Rectal smooth muscle tissue (tissue), 1 donor: ENCODE measurements around the gene IRS1.
A peak's percentile ranks its signal among the peaks of the same experiment; 100 is the strongest.

ENCODE experiments used
- H3K27ac ChIP-seq: one replicate; pipeline ENCODE4 v1.7.0; 2013; ENCODE audit warnings: low read depth, low read length, inconsistent platforms
- H3K27me3 ChIP-seq: one replicate; pipeline ENCODE4 v1.7.0; 2013; ENCODE audit warnings: low read length; ENCODE audit not compliant: control insufficient read depth, insufficient read depth
- H3K36me3 ChIP-seq: one replicate; pipeline ENCODE4 v1.7.0; 2013; ENCODE audit warnings: low read length; ENCODE audit not compliant: control insufficient read depth, insufficient read depth
- H3K4me1 ChIP-seq: one replicate; pipeline ENCODE4 v1.7.0; 2013; ENCODE audit warnings: low read length; ENCODE audit not compliant: control insufficient read depth, insufficient read depth
- H3K4me3 ChIP-seq: one replicate; pipeline ENCODE4 v1.7.0; 2013; ENCODE audit warnings: low read length
- H3K9ac ChIP-seq: one replicate; pipeline ENCODE4 v1.7.0; 2013; ENCODE audit warnings: low read length

The IRS1 gene

DNA sequence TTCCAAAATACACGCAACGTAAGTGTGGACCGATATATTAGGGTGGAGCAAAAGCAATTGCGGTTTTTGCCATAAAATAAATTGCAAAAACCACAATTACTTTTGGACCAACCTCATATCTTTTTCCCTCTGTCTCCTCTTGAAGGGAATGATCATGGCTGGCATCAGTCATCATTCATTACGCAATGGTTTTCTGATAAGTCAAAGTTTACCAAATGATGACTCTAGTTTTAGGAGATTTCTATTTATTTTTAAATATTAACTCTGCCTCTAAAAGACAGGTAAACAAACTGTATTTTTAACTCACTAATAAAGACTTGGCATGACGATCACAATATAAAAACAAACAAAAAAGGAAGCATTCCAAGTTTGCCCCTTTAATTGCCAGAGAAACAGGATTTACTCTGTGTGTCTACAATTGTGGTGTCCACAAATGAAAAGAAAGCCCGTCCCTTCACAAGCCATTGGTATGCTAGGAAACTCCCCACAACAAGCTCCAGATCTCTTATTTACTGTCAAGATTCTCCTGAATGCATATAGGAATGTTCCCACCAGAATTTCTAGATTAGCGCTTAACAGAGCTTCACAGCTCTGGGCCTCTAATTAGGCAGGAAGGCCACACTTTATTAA is 61.3 kb downstream of the IRS1 start:
- no peaks in the 10 kb centered on the region for H3K36me3 ChIP-seq
- H3K27me3 ChIP-seq, result no peaks in the 10 kb centered on the region
- H3K27ac ChIP-seq, result peak overlapping the region; percentile 33
- no peak overlapping the region for H3K9ac ChIP-seq
- peaks cover 20% of the 10 kb centered on the region for H3K4me1 ChIP-seq
- no peak overlapping the region for H3K4me3 ChIP-seq

- no peak overlapping the region for H3K9ac ChIP-seq
- H3K4me3 ChIP-seq, result no peak overlapping the region
- no peak overlapping the region for H3K27ac ChIP-seq
- no peaks in the 10 kb centered on the region for H3K36me3 ChIP-seq
- H3K27me3 ChIP-seq, result no peaks in the 10 kb centered on the region
- peaks cover 10% of the 10 kb centered on the region for H3K4me1 ChIP-seq
Measured at GRCh38 chr2:226736382-226736781, 63.2 kb downstream of the IRS1 start.

DNA sequence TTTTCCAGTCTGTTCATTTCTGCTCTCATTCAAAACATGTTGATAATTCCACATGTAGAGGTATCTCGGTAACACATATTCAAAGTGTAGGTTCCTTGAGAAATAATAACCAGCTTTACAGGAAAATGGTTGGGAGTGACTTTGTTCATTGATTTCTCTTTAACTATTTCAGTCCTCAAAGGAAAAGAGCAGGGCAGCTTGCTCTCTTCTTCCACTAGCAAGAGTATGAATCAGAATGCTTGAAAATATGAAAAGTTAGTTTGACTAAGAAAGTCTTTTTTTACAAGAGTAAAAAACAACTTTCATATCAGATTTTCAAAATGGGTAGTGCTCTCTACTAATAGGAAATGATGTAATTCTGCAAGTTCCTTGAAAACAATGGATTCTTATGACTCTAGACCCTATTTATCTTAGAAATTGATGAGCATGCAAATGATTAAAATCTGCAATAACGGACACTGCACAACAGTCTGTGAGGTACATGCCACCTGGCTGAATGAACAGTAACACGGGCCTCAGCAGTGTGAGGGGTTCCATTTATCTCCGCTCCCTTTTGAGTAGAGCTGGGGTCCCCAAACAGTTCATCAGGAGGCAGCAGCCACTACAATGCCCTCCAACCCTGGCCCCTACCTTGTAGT is 65.6 kb downstream of the IRS1 start:
- Histone ChIP-seq H3K27ac (no peak overlapping the region), H3K36me3 (no peaks in the 10 kb centered on the region), H3K27me3 (no peaks in the 10 kb centered on the region), H3K9ac (no peak overlapping the region), H3K4me1 (peaks cover 2% of the 10 kb centered on the region), H3K4me3 (no peak overlapping the region)

GRCh38 chr2:226733189-226733858 is 66.3 kb downstream of the IRS1 start:
- no peaks in the 10 kb centered on the region for H3K4me1 ChIP-seq
- no peak overlapping the region for H3K9ac ChIP-seq
- no peak overlapping the region for H3K4me3 ChIP-seq
- no peaks in the 10 kb centered on the region for H3K36me3 ChIP-seq
- H3K27ac ChIP-seq, result no peak overlapping the region
- no peaks in the 10 kb centered on the region for H3K27me3 ChIP-seq

DNA sequence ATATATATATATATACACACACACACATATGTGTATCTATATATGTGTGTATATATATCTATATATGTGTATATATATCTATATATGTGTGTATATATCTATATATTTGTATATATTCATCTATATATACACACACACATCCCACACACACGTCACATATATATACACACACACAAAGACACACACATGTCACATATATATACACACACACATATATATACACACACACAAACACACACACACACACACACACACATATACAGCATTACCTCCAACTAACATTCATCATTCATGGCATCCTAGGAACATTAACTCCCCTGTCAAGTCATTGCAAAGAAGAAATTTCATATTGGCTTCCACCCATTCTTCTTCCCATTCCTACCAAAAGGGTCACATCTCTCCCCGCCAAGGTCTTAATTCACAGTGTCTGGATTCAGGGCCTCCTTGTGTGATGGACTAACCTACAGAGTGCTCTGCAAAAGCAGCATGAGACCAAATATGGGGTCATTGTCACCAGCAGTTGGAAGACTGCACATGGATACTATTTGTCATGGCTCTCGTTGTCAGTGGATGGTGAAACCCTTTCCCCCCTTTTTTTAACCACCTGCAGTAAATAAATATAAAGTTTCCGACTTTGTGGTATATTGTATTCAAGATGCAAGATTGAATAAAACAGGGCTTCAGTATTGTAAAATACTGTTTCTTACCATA is 67.0 kb downstream of the IRS1 start:
- Histone ChIP-seq H3K27ac (no peak overlapping the region), H3K27me3 (no peaks in the 10 kb centered on the region), H3K36me3 (no peaks in the 10 kb centered on the region), H3K9ac (no peak overlapping the region), H3K4me3 (no peak overlapping the region), H3K4me1 (no peaks in the 10 kb centered on the region)

- Histone ChIP-seq H3K36me3 (no peaks in the 10 kb centered on the region), H3K27ac (no peak overlapping the region), H3K4me3 (no peak overlapping the region), H3K4me1 (no peaks in the 10 kb centered on the region), H3K27me3 (no peaks in the 10 kb centered on the region), H3K9ac (no peak overlapping the region)
Measured at GRCh38 chr2:226730481-226730880, 69.1 kb downstream of the IRS1 start.

- no peak overlapping the region for H3K27ac ChIP-seq
- H3K9ac ChIP-seq, result no peak overlapping the region
- no peaks in the 10 kb centered on the region for H3K36me3 ChIP-seq
- no peak overlapping the region for H3K4me3 ChIP-seq
- H3K4me1 ChIP-seq, result peaks cover 3% of the 10 kb centered on the region
- H3K27me3 ChIP-seq, result no peaks in the 10 kb centered on the region
Measured at GRCh38 chr2:226728996-226729395, 70.6 kb downstream of the IRS1 start.

DNA sequence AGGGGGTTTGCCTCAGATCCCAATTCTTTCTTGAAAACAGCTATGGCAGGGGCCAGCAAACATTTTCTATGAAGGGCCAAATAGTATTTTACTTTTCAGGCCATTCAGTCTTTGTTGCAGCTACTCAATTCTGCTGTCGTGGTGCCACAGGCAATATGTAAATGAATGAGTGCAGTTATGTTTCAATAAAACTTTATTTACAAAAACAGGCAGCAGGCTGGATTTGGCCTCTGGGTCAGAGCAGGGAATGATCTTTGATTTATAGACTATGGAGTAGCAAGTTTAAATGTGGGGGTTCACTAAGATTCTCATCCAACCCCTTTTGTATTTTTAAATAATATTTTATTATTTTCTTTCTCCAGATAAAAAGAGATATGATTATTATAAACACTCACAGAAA is 72.4 kb downstream of the IRS1 start:
- Histone ChIP-seq H3K27ac (no peak overlapping the region), H3K36me3 (no peaks in the 10 kb centered on the region), H3K4me1 (peaks cover 3% of the 10 kb centered on the region), H3K27me3 (no peaks in the 10 kb centered on the region), H3K9ac (no peak overlapping the region), H3K4me3 (no peak overlapping the region)

- Histone ChIP-seq H3K27me3 (no peaks in the 10 kb centered on the region), H3K4me1 (peaks cover 3% of the 10 kb centered on the region), H3K36me3 (no peaks in the 10 kb centered on the region), H3K27ac (no peak overlapping the region), H3K4me3 (no peak overlapping the region), H3K9ac (no peak overlapping the region)
Measured at GRCh38 chr2:226726546-226726945, 73.1 kb downstream of the IRS1 start.

DNA sequence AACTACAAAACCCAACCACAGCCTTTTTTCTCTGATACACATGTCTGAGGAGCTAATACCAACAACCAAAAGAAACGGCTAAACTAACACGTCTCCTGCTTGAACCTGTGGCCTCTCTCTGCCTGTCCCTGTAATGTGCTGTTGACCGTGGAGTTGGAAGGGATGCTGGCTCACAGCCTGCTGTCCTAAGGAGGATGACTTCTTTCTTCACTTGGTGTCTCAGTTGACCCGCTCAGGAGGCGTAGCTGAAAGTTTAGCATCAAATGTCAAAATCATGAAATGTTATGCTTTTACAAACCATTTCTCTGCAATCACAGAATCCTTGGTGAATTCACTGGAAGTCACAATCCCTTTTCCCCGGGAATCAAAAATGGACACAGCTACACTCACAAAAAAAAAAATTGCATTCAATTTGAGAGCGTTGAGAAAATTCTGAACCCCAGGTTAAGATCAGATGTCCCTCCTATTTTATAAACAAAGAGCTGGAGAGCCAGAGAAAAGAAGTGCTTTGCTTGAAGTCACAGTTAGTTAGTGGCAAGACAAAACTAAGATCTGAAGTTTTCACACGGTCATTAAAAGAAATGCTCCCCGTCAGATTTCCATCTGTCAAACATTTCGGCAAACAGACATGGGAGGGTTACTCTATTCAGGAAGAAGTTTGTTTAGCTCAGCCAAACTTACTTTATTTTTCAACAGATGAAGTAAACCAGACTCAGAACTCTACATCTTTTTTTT is 74.3 kb downstream of the IRS1 start:
- no peak overlapping the region for H3K27ac ChIP-seq
- peaks cover 3% of the 10 kb centered on the region for H3K4me1 ChIP-seq
- H3K27me3 ChIP-seq, result no peaks in the 10 kb centered on the region
- peak overlapping the region; percentile 39 for H3K4me3 ChIP-seq
- no peaks in the 10 kb centered on the region for H3K36me3 ChIP-seq
- H3K9ac ChIP-seq, result no peak overlapping the region

GRCh38 chr2:226721541-226721940 is 78.1 kb downstream of the IRS1 start:
- Histone ChIP-seq H3K9ac (no peak overlapping the region), H3K36me3 (no peaks in the 10 kb centered on the region), H3K27ac (no peak overlapping the region), H3K27me3 (no peaks in the 10 kb centered on the region), H3K4me3 (no peak overlapping the region), H3K4me1 (peaks cover 3% of the 10 kb centered on the region)

- H3K27ac ChIP-seq, result no peak overlapping the region
- H3K4me3 ChIP-seq, result no peak overlapping the region
- peaks cover 3% of the 10 kb centered on the region for H3K4me1 ChIP-seq
- no peak overlapping the region for H3K9ac ChIP-seq
- H3K27me3 ChIP-seq, result no peaks in the 10 kb centered on the region
- no peaks in the 10 kb centered on the region for H3K36me3 ChIP-seq
Measured at GRCh38 chr2:226720948-226721347, 78.7 kb downstream of the IRS1 start.
